ENCODE measurements around the gene SLX4IP.

Gene SLX4IP

GRCh38 chr20:10497283-10497682 is 62.2 kb downstream of the SLX4IP start:
- CTCF ChIA-PET: no interaction called here
- Histone ChIP-seq H3K36me3 (ENCODE audit: control insufficient read depth in 2 of 2, insufficient read depth in 1 of 2, low read length in 2 of 2) (no peaks in the 10 kb centered on the region), H3K4me1 (ENCODE audit: control insufficient read depth, insufficient read depth, low read length) (no peaks in the 10 kb centered on the region), H3K27ac (ENCODE audit: extremely low read depth, low read depth, low read length) (no peak overlapping the region), H3K9me3 (ENCODE audit: control insufficient read depth, insufficient read depth, low read depth, low read length) (no peaks in the 10 kb centered on the region), H3K4me3 (ENCODE audit: low read depth, low read length) (no peak overlapping the region)
- no peak for TF ChIP-seq ZSCAN23 (tag by site-specific recombination; IDR thresholded peaks at IDR 0.05)
- TF ChIP-seq REPIN1 (tag by site-specific recombination; IDR thresholded peaks at IDR 0.05; ENCODE audit: low read depth): no peak
- no peak for TF ChIP-seq PRDM2 (tag by site-specific recombination; IDR thresholded peaks at IDR 0.05; ENCODE audit: borderline replicate concordance)
- TF ChIP-seq PRDM4 (tag by site-specific recombination; IDR thresholded peaks at IDR 0.05): 0 out of 2 replicates have a peak, but pooled peaks have one; percentile 55
- POLR2A ChIA-PET: no interaction called here

DNA sequence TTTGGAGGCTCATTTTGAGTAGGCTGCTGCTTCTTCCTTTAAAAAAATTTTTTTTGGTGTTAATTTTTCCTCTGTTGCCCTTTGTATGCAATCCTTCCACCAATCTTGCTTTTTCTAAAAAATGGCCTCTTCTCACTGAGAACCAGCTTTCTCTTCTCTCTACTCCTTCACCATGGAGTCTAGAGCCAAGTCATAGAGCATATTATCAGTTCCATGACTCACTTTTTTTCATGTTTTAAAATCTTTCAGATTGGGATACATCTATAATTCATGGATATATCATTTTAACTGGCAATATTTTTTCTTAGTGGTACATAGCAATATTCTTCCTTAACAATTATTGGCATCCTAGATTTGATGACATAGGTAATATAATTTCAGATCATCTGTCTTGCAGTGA is 62.7 kb downstream of the SLX4IP start:
- H3K4me3 ChIP-seq (ENCODE audit: low read depth, low read length): no peak overlapping the region
- H3K9me3 ChIP-seq (ENCODE audit: control insufficient read depth, insufficient read depth, low read depth, low read length): no peaks in the 10 kb centered on the region
- CTCF ChIA-PET: no interaction called here
- TF ChIP-seq ZNF175 (tag by site-specific recombination; IDR thresholded peaks at IDR 0.05) (no peak), ZFP69B (tag by site-specific recombination; IDR thresholded peaks at IDR 0.05) (no peak), ZFP37 (tag by site-specific recombination; IDR thresholded peaks at IDR 0.05) (no peak), ZNF785 (tag by site-specific recombination; IDR thresholded peaks at IDR 0.05) (no peak), ZSCAN16 (tag by site-specific recombination; IDR thresholded peaks at IDR 0.05) (no peak), ZNF404 (tag by site-specific recombination; IDR thresholded peaks at IDR 0.05) (no peak), ZNF366 (tag by site-specific recombination; conservative IDR thresholded peaks at IDR 0.05) (no peak), ZNF623 (tag by site-specific recombination; IDR thresholded peaks at IDR 0.05) (no peak), ZNF23 (tag by site-specific recombination; IDR thresholded peaks at IDR 0.05; ENCODE audit: borderline replicate concordance) (no peak), ZNF24 (tag by site-specific recombination; IDR thresholded peaks at IDR 0.05) (no peak), WT1 (tag by site-specific recombination; IDR thresholded peaks at IDR 0.05) (no peak), ZNF777 (tag by site-specific recombination; IDR thresholded peaks at IDR 0.05; ENCODE audit: borderline replicate concordance) (no peak), SCRT1 (tag by site-specific recombination; IDR thresholded peaks at IDR 0.05; ENCODE audit: borderline replicate concordance) (no peak), ZNF239 (tag by site-specific recombination; IDR thresholded peaks at IDR 0.05) (no peak), KLF8 (tag by site-specific recombination; IDR thresholded peaks at IDR 0.05) (no peak), ZNF221 (tag by site-specific recombination; IDR thresholded peaks at IDR 0.05; ENCODE audit: borderline replicate concordance) (no peak)
- H3K4me1 ChIP-seq (ENCODE audit: control insufficient read depth, insufficient read depth, low read length): no peaks in the 10 kb centered on the region
- no peak overlapping the region for H3K27ac ChIP-seq (ENCODE audit: extremely low read depth, low read depth, low read length)
- no peaks in the 10 kb centered on the region for H3K36me3 ChIP-seq (ENCODE audit: control insufficient read depth in 2 of 2, insufficient read depth in 1 of 2, low read length in 2 of 2)
- POLR2A ChIA-PET: no interaction called here

All from HEK293 (cell line).